B cell (primary cell): ENCODE results near the gene EFEMP1. TPM values are rescaled to one million over a fixed set of nuclear protein-coding genes. Genes with fewer than 3 reads are reported as not detected.
"Not testable (repeated sequence)": the region's sequence is repeated elsewhere in the genome, so short reads cannot be mapped to it uniquely, and the experiment has no call there.

ENCODE experiments used
- ATAC-seq: fragments of 200-7000 bp; cut with Tn5 transposase; one replicate; pipeline ENCODE4 v1.10.0; 2021; ENCODE audit warnings: low read depth, mild to moderate bottlenecking, moderate number of reproducible peaks, moderate library complexity
- CTCF ChIA-PET: fragments of 350-600 bp; sonication (Branson Sonifier 250); formaldehyde crosslinking; loops from one replicate; lab custom pipeline; 2021; ENCODE audit warnings: antibody characterized with exemption, inconsistent platforms; lab: Charles Lee
- POLR2A ChIA-PET: fragments of 350-600 bp; sonication (Branson Sonifier 250); formaldehyde crosslinking; loops from one replicate; lab custom pipeline; 2021; ENCODE audit warnings: antibody characterized with exemption; lab: Charles Lee
- DNase-seq: peaks from one replicate; pipeline ENCODE4 v3.0.0; 2013
- H2AFZ ChIP-seq: 2 replicates; pipeline ENCODE4 v1.6.1; 2012; ENCODE audit warnings: mild to moderate bottlenecking, low read depth, low read length; ENCODE audit not compliant: insufficient read depth, poor library complexity, severe bottlenecking
- H3K27ac ChIP-seq, 2 donors: 1 replicate in 1 of 2; 2 replicates in 1 of 2; pipeline ENCODE4 v1.5.1; 2012 to 2013; ENCODE audit warnings: low read length in 2 of 2, mild to moderate bottlenecking in 2 of 2, moderate library complexity in 1 of 2
- H3K27me3 ChIP-seq, 4 experiments: fragments of 200-600 bp in 1 of 4; sonication (generic) in 1 of 4; replicated peaks in 1 of 4; 1 replicate in 2 of 4; 2 replicates in 2 of 4; pipeline versions ENCODE4 v1.6.1 to v1.7.0; 2013 to 2016; ENCODE audit warnings: low read length in 3 of 4, mild to moderate bottlenecking in 2 of 4, mixed read lengths in 1 of 4, moderate library complexity in 1 of 4; ENCODE audit not compliant: insufficient read depth in 4 of 4, control insufficient read depth in 3 of 4; ENCODE audit errors: control extremely low read depth in 1 of 4
- H3K36me3 ChIP-seq, 2 experiments: replicated peaks in 1 of 2; 1 replicate in 1 of 2; 2 replicates in 1 of 2; pipeline versions ENCODE4 v1.6.1 to v1.7.1; 2013; ENCODE audit warnings: low read length in 1 of 2; ENCODE audit not compliant: insufficient read depth in 2 of 2, control insufficient read depth in 1 of 2; ENCODE audit errors: control extremely low read depth in 1 of 2, extremely low read depth in 1 of 2
- H3K4me1 ChIP-seq, 2 donors: fragments of 200-600 bp in 1 of 2; sonication (generic) in 1 of 2; 1 replicate in 1 of 2; 2 replicates in 1 of 2; pipeline versions ENCODE4 v1.5.1 to v1.6.1; 2013 to 2017; ENCODE audit warnings: low read length in 2 of 2; ENCODE audit not compliant: control insufficient read depth in 2 of 2, insufficient read depth in 2 of 2
- H3K4me2 ChIP-seq: replicated peaks from 2 replicates; pipeline ENCODE3; 2012; ENCODE audit warnings: mild to moderate bottlenecking, low read depth, low read length; ENCODE audit not compliant: poor library complexity, severe bottlenecking
- H3K4me3 ChIP-seq, 5 experiments: fragments of 200-600 bp in 1 of 5; sonication (generic) in 1 of 5; 1 replicate in 3 of 5; 2 replicates in 2 of 5; pipeline versions ENCODE4 v1.5.1 to v1.7.0; 2011 to 2016; ENCODE audit warnings: low read length in 4 of 5, mild to moderate bottlenecking in 4 of 5, low read depth in 2 of 5, control low read depth in 1 of 5, moderate library complexity in 1 of 5; ENCODE audit not compliant: insufficient read depth in 1 of 5; ENCODE audit errors: control extremely low read depth in 1 of 5, extremely low read depth in 1 of 5
- H3K79me2 ChIP-seq: fragments of 200-600 bp; sonication (generic); one replicate; pipeline ENCODE4 v1.6.0; 2016; ENCODE audit warnings: low read length; ENCODE audit not compliant: control insufficient read depth, insufficient read depth
- H3K9ac ChIP-seq: fragments of 200-600 bp; sonication (generic); 2 replicates; pipeline ENCODE4 v1.6.1; 2017; ENCODE audit warnings: mild to moderate bottlenecking, low read length, moderate library complexity
- H3K9me3 ChIP-seq, 3 donors: one replicate each; pipeline versions ENCODE4 v1.6.1 to v1.7.1; 2013; ENCODE audit warnings: low read length in 2 of 3; ENCODE audit not compliant: control insufficient read depth in 2 of 3, insufficient read depth in 1 of 3; ENCODE audit errors: control extremely low read depth in 1 of 3
- H4K20me1 ChIP-seq: 2 replicates; pipeline ENCODE4 v1.6.0; 2012; ENCODE audit warnings: mild to moderate bottlenecking, low read length; ENCODE audit not compliant: insufficient read depth, control insufficient read depth, poor library complexity, severe bottlenecking
- H3K27ac Mint-ChIP-seq: one replicate; pipeline ENCODE4 v1.8.0; 2021; ENCODE audit warnings: mixed read lengths
- H3K27me3 Mint-ChIP-seq: one replicate; pipeline ENCODE4 v1.8.0; 2021; ENCODE audit warnings: mixed read lengths
- H3K4me1 Mint-ChIP-seq: one replicate; pipeline ENCODE4 v1.8.0; 2021; ENCODE audit warnings: mixed read lengths
- H3K4me3 Mint-ChIP-seq: one replicate; pipeline ENCODE4 v1.8.0; 2021; ENCODE audit warnings: mixed read lengths
- H3K9me3 Mint-ChIP-seq: one replicate; pipeline ENCODE4 v1.8.0; 2022; ENCODE audit warnings: mixed read lengths; ENCODE audit not compliant: insufficient read depth
- EZH2 ChIP-seq: IDR thresholded peaks from 2 replicates; pipeline ENCODE4 v1.6.1; 2012; ENCODE audit warnings: borderline replicate concordance, low read depth, mild to moderate bottlenecking, moderate library complexity, low read length; ENCODE audit not compliant: insufficient read depth, poor library complexity, severe bottlenecking
- WGBS: methylation state at CpG from one replicate; pipeline ENCODE4 v1.1.5; 2013; ENCODE audit warnings: missing lambda C conversion rate; ENCODE audit not compliant: insufficient coverage; 5-methylcytosine and 5-hydroxymethylcytosine counted together
- intact Hi-C: fragments of 100-400 bp; cut with micrococcal nuclease; formaldehyde crosslinking; loops from one replicate; pipeline ENCODE4 v1.10.0; 2022
- polyA plus RNA-seq: library from polyadenylated mRNA; depleted of rRNA; stranded (reverse); fragments of >200 nt; gene quantifications from 2 replicates; pipeline ENCODE4 v1.2.3, GENCODE V29; 2012
- total RNA-seq, 2 donors: library from RNA; stranded (reverse); fragments of 120-200 nt in 1 of 2; gene quantifications; 1 replicate in 1 of 2; 2 replicates in 1 of 2; pipeline versions ENCODE4 v1.2.3 to v1.2.4, GENCODE V29; 2013 to 2022
- TF ChIP-seq, protein P1 (sequence below): fragments of 200-600 bp; IDR thresholded peaks from one replicate; pipeline ENCODE4 v1.8.0; 2022; ENCODE audit warnings: antibody characterized with exemption, mild to moderate bottlenecking

The EFEMP1 gene
- total and polyA plus RNA-seq, 2 donors (not counting 1 experiment from before 2014, with no cell fraction given), result not detected

DNA sequence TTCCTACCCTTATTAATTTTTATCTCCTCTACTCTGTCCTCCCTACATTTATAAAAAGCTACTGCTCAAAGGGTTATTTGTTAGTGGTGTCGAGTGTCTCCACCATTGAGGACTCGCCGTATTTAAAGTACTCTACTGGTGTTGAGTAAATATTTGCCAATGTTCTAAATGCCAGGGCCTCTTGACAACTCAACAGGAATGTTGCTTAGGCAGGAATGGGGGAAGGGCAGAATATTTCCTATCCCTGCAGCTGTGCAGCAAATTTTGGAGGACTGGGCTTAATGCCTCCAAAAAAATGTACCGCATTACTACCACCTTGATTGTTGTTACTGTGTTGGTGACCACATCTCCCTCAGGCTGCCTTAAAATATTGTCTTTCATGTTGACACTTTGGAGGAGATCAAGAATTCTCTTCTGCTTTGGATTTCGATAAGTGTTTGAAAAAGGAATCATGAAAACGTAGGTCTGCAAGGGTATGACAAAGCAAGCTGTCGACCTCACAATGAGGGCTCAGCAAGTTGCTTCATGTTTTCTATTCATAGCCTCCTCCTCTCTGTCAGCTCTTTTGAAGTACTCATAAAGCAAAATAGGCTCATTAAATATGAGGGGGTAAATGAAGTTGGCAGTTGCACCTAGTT is 84.3 kb downstream of the EFEMP1 start:
- H3K79me2 ChIP-seq, result no peaks in the 10 kb centered on the region
- no peak overlapping the region for H3K9ac ChIP-seq
- no peaks in the 10 kb centered on the region for H3K4me1 ChIP-seq
- ATAC-seq (no peak), DNase-seq (no peak)
- H2AFZ ChIP-seq, result no peak overlapping the region
- H3K27me3 ChIP-seq, result no peaks in the 10 kb centered on the region
- no peak for TF ChIP-seq EZH2
- TF ChIP-seq, protein P1, sequence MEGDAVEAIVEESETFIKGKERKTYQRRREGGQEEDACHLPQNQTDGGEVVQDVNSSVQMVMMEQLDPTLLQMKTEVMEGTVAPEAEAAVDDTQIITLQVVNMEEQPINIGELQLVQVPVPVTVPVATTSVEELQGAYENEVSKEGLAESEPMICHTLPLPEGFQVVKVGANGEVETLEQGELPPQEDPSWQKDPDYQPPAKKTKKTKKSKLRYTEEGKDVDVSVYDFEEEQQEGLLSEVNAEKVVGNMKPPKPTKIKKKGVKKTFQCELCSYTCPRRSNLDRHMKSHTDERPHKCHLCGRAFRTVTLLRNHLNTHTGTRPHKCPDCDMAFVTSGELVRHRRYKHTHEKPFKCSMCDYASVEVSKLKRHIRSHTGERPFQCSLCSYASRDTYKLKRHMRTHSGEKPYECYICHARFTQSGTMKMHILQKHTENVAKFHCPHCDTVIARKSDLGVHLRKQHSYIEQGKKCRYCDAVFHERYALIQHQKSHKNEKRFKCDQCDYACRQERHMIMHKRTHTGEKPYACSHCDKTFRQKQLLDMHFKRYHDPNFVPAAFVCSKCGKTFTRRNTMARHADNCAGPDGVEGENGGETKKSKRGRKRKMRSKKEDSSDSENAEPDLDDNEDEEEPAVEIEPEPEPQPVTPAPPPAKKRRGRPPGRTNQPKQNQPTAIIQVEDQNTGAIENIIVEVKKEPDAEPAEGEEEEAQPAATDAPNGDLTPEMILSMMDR, result no peak
- H3K4me3 ChIP-seq, result no peak overlapping the region
- ChIA-PET CTCF (no interaction called here), POLR2A (no interaction called here)
- intact Hi-C loops, result no loop called here
- H3K4me1 Mint-ChIP-seq, result no peaks in the 10 kb centered on the region
- H3K27ac Mint-ChIP-seq, result no peak overlapping the region
- H3K27ac ChIP-seq, result no peak overlapping the region
- H3K4me3 Mint-ChIP-seq, result no peak overlapping the region
- whole genome bisulfite sequencing, result 63% methylated on average over 3 of the region's 7 CpGs
- no peaks in the 10 kb centered on the region for H3K36me3 ChIP-seq
- peaks cover 0 to 5% (median 0%) of the 10 kb centered on the region in 3 donors for H3K9me3 ChIP-seq
- no peaks in the 10 kb centered on the region for H3K9me3 Mint-ChIP-seq
- H4K20me1 ChIP-seq, result no peaks in the 10 kb centered on the region
- no peaks in the 10 kb centered on the region for H3K27me3 Mint-ChIP-seq
- no peak overlapping the region for H3K4me2 ChIP-seq

DNA sequence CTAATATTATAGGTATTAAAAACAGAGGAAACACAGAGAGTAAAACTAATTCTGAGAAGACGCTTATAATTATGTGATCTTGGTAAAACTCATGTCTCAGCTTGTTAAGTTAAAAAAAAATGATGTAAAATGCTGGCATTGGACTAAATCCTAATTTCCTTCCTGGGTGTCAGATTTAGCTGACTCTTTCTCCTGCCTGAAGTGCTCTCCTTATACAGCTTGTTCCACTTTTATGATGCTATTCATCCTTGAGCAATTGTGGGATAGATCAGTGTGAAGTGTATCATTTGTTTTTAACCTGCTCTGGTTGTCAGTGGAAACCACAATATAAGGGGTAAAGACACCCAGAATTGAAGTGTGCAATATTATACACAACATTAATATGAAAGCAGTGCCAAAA is 84.9 kb downstream of the EFEMP1 start:
- Histone ChIP-seq H3K36me3 (no peaks in the 10 kb centered on the region), H3K4me3 (no peak overlapping the region), H3K4me2 (no peak overlapping the region), H2AFZ (no peak overlapping the region), H3K9me3 (peaks cover 0 to 5% (median 0%) of the 10 kb centered on the region in 3 donors), H3K4me1 (no peaks in the 10 kb centered on the region), H3K9ac (no peak overlapping the region), H3K27me3 (no peaks in the 10 kb centered on the region), H4K20me1 (no peaks in the 10 kb centered on the region), H3K27ac (no peak overlapping the region), H3K79me2 (no peaks in the 10 kb centered on the region)
- TF ChIP-seq EZH2, result no peak
- WGBS, result 100% methylated on average over 1 of the region's 1 CpG
- H3K4me3 Mint-ChIP-seq, result no peak overlapping the region
- no peaks in the 10 kb centered on the region for H3K27me3 Mint-ChIP-seq
- H3K9me3 Mint-ChIP-seq, result no peaks in the 10 kb centered on the region
- ATAC-seq (no peak), DNase-seq (no peak)
- POLR2A ChIA-PET, result no interaction called here
- intact Hi-C loops, result no loop called here
- H3K4me1 Mint-ChIP-seq, result no peaks in the 10 kb centered on the region
- CTCF ChIA-PET, result no interaction called here
- no peak overlapping the region for H3K27ac Mint-ChIP-seq

DNA sequence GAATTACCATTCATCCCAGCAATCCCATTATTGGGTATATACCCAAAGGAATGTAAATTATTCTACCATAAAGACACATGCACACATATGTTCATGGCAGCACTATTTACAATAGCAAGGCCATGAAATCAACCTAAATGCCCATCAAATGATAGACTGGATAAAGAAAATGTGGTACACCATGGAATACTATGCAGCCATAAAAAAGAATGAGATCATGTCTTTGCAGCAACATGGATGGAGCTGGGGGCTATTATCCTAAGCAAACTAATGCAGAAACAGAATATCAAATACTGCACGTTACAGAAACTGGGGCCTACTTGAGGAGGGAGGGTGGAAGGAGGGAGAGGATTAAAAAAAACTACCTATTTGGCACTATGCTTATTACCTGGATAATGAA is 85.5 kb downstream of the EFEMP1 start:
- WGBS, result no CpG with 5 or more reads among the region's 1 CpG
- H3K27ac Mint-ChIP-seq, H4K20me1 ChIP-seq, DNase-seq, H3K27me3 ChIP-seq, H3K79me2 ChIP-seq, POLR2A ChIA-PET, H3K9ac ChIP-seq, H3K4me3 ChIP-seq, CTCF ChIA-PET, H3K4me3 Mint-ChIP-seq, H3K36me3 ChIP-seq, H3K9me3 ChIP-seq, H3K27ac ChIP-seq, H3K27me3 Mint-ChIP-seq, H3K4me1 ChIP-seq, intact Hi-C loops, H3K4me2 ChIP-seq, ATAC-seq, H3K4me1 Mint-ChIP-seq, H3K9me3 Mint-ChIP-seq, H2AFZ ChIP-seq: not testable (repeated sequence)
